K562 treated with DMSO at 1 percent for 24 hours (cell line): ENCODE measurements around the gene SSR1. TPM values are rescaled to one million over a fixed set of nuclear protein-coding genes. Genes with fewer than 3 reads are reported as not detected.

Experiments
- total RNA-seq: library from RNA; unstranded; fragments of 300-600 nt; gene quantifications from 2 replicates; pipeline ENCODE4 v1.2.3, GENCODE V29; 2022; ENCODE audit warnings: low read depth; ENCODE audit not compliant: insufficient read depth

Gene SSR1
- 74.6 and 80.6 TPM in 2 replicates for total RNA-seq

GRCh38 chr6:7312616-7313504 lies at the start of gene SSR1:
Gene SSR1, minus strand, starts transcription at chr6:7313199. Its CDS starts 79 bp downstream, at chr6:7313120.

Other genes starting within 250 kb of the SSR1 start
- 21.0 and 22.8 TPM in 2 replicates for gene RREB1, start 205.2 kb downstream of the SSR1 start, total RNA-seq
- not detected in 2 replicates for gene CAGE1, start 76.5 kb upstream of the SSR1 start, total RNA-seq
- 17.6 and 19.6 TPM in 2 replicates for gene RIOK1, start 76.6 kb upstream of the SSR1 start, total RNA-seq
- 0.06 TPM in 1 of 2 replicates, not detected in the other for gene DSP, start 228.5 kb upstream of the SSR1 start, total RNA-seq